K562 (cell line): Measurements from ENCODE around the gene SLC35D2. TPM values are rescaled to one million over a fixed set of nuclear protein-coding genes. Genes with fewer than 3 reads are reported as not detected.

Source experiments
- BMI1 ChIP-seq: fragments of 150-350 bp; IDR thresholded peaks from 2 replicates; pipeline ENCODE4 v1.6.1; 2014; ENCODE audit warnings: low read length
- ELF2 ChIP-seq: fragments of 250-450 bp; sonication (Bioruptor Pico); IDR thresholded peaks from 2 replicates; pipeline ENCODE4 v1.5.0; 2021; ENCODE audit warnings: mild to moderate bottlenecking
- KDM1A ChIP-seq, 2 experiments: fragments of 450-650 bp; IDR thresholded peaks; 2 replicates each; pipeline ENCODE4 v1.6.1; 2016; ENCODE audit warnings: mild to moderate bottlenecking in 2 of 2
- LCOR ChIP-seq: sonication (generic); formaldehyde crosslinking; IDR thresholded peaks from 2 replicates; pipeline ENCODE4 v1.8.0; 2022; ENCODE audit warnings: mild to moderate bottlenecking, missing genetic modification reagents
- NCOA2 ChIP-seq, 2 experiments: fragments of 450-650 bp; IDR thresholded peaks; 2 replicates each; pipeline ENCODE4 v1.6.1; 2018; ENCODE audit warnings: mild to moderate bottlenecking in 2 of 2, moderate library complexity in 1 of 2; ENCODE audit not compliant: partially characterized antibody in 2 of 2
- NFE2L1 ChIP-seq: fragments of 450-650 bp; IDR thresholded peaks from 2 replicates; pipeline ENCODE4 v1.6.1; 2016; ENCODE audit warnings: missing genetic modification characterization, low read depth, mild to moderate bottlenecking, missing compliant biosample characterization, moderate library complexity, borderline replicate concordance
- RBM34 ChIP-seq: fragments of 200-400 bp; formaldehyde crosslinking; IDR thresholded peaks from 2 replicates; pipeline ENCODE4 v1.6.1; 2018; ENCODE audit warnings: low read length, borderline replicate concordance; ENCODE audit not compliant: insufficient read depth
- TAF9B ChIP-seq: fragments of 450-650 bp; IDR thresholded peaks from 2 replicates; pipeline ENCODE4 v1.6.1; 2018; ENCODE audit warnings: mild to moderate bottlenecking; ENCODE audit not compliant: partially characterized antibody
- TEAD1 ChIP-seq, 2 experiments: fragments of 450-650 bp in 1 of 2; sonication (generic) in 1 of 2; formaldehyde crosslinking; IDR thresholded peaks; 2 replicates each; pipeline versions ENCODE4 v1.4.0 to v1.8.0; 2020 to 2022; ENCODE audit warnings: mild to moderate bottlenecking in 2 of 2, missing genetic modification reagents in 1 of 2
- ZBTB8A ChIP-seq: fragments of 450-650 bp; IDR thresholded peaks from 2 replicates; pipeline ENCODE4 v1.6.1; 2018; ENCODE audit warnings: mild to moderate bottlenecking, moderate library complexity; ENCODE audit not compliant: partially characterized antibody
- ZNF507 ChIP-seq: conservative IDR thresholded peaks from 2 replicates; pipeline ENCODE4 v1.6.1; 2017; ENCODE audit warnings: missing genetic modification characterization, missing compliant biosample characterization
- ZNF717 ChIP-seq: fragments of 250-450 bp; sonication (Bioruptor Pico); IDR thresholded peaks from 2 replicates; pipeline ENCODE4 v1.5.0; 2021
- polyA plus RNA-seq, 8 experiments: library from polyadenylated mRNA; depleted of rRNA in 4 of 8; stranded (reverse) in 5 of 8; unstranded in 3 of 8; fragments of >200 nt; fragmentation: Nextera tagmentation in 2 of 8; fragmentation: Illumina TruSeq in 1 of 8; extraction: Ambion mirVana in 2 of 8; extraction: Trizol in 1 of 8; gene quantifications; 2 replicates each; pipeline versions ENCODE4 v1.2.1 to v1.2.3, GENCODE V29; 2011 to 2014; ENCODE audit warnings: inconsistent platforms in 1 of 8, missing spikeins in 1 of 8
- total RNA-seq, 7 experiments: library from RNA; depleted of rRNA in 6 of 7; stranded (reverse); fragments of >200 nt in 6 of 7; fragmentation: Illumina TruSeq in 2 of 7; extraction: Trizol in 2 of 7; gene quantifications; 2 replicates each; pipeline versions ENCODE4 v1.2.1 to v1.2.3, GENCODE V29; 2011 to 2021; ENCODE audit warnings: low replicate concordance in 1 of 7
- TF ChIP-seq, protein P1 (sequence below): fragments of 450-650 bp; IDR thresholded peaks from 2 replicates; pipeline ENCODE4 v1.6.1; 2016; ENCODE audit warnings: mild to moderate bottlenecking, moderate library complexity
- TF ChIP-seq, protein P2 (sequence below): fragments of 450-650 bp; IDR thresholded peaks from 2 replicates; pipeline ENCODE4 v1.6.1; 2014; ENCODE audit warnings: low read depth, mild to moderate bottlenecking, moderate library complexity, borderline replicate concordance
- TF ChIP-seq, protein P3 (sequence below): fragments of 250-450 bp; sonication (Bioruptor Pico); IDR thresholded peaks from 2 replicates; pipeline ENCODE4 v1.5.0; 2021

Gene SLC35D2
- total and polyA plus RNA-seq, 9 of the 15 experiments (the other 6 are each of a cell fraction or from before 2014, with no cell fraction given), result 2.9 to 14.9 (median 11.7) TPM

DNA sequence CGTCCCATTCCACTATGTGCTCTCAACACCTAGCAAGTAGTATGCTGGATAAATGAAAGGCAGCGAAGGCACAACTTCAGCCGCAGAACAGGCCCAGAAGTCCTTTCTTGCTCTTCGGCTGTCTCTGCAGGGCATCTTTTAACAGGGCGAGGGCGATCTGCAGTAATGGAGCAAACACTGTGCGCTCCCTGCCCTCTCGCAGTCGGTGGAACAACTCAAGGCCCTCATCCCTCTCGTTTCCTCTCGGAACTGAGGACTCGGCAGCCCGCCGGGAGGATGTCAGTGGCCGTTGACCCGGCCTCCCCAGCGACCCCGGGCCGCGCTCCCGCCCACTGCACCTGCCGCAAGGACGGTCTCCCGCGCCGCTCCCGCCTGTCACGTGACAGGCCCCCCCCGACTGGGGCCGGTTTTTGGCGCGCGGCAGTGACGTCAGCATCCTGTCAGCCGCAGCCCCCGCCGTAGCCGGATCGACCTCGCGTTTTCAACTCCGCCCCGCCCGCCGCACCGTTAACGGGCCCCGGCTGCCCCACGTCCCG lies 33.6 kb upstream of the SLC35D2 start (continued):
- TF ChIP-seq, protein P1, sequence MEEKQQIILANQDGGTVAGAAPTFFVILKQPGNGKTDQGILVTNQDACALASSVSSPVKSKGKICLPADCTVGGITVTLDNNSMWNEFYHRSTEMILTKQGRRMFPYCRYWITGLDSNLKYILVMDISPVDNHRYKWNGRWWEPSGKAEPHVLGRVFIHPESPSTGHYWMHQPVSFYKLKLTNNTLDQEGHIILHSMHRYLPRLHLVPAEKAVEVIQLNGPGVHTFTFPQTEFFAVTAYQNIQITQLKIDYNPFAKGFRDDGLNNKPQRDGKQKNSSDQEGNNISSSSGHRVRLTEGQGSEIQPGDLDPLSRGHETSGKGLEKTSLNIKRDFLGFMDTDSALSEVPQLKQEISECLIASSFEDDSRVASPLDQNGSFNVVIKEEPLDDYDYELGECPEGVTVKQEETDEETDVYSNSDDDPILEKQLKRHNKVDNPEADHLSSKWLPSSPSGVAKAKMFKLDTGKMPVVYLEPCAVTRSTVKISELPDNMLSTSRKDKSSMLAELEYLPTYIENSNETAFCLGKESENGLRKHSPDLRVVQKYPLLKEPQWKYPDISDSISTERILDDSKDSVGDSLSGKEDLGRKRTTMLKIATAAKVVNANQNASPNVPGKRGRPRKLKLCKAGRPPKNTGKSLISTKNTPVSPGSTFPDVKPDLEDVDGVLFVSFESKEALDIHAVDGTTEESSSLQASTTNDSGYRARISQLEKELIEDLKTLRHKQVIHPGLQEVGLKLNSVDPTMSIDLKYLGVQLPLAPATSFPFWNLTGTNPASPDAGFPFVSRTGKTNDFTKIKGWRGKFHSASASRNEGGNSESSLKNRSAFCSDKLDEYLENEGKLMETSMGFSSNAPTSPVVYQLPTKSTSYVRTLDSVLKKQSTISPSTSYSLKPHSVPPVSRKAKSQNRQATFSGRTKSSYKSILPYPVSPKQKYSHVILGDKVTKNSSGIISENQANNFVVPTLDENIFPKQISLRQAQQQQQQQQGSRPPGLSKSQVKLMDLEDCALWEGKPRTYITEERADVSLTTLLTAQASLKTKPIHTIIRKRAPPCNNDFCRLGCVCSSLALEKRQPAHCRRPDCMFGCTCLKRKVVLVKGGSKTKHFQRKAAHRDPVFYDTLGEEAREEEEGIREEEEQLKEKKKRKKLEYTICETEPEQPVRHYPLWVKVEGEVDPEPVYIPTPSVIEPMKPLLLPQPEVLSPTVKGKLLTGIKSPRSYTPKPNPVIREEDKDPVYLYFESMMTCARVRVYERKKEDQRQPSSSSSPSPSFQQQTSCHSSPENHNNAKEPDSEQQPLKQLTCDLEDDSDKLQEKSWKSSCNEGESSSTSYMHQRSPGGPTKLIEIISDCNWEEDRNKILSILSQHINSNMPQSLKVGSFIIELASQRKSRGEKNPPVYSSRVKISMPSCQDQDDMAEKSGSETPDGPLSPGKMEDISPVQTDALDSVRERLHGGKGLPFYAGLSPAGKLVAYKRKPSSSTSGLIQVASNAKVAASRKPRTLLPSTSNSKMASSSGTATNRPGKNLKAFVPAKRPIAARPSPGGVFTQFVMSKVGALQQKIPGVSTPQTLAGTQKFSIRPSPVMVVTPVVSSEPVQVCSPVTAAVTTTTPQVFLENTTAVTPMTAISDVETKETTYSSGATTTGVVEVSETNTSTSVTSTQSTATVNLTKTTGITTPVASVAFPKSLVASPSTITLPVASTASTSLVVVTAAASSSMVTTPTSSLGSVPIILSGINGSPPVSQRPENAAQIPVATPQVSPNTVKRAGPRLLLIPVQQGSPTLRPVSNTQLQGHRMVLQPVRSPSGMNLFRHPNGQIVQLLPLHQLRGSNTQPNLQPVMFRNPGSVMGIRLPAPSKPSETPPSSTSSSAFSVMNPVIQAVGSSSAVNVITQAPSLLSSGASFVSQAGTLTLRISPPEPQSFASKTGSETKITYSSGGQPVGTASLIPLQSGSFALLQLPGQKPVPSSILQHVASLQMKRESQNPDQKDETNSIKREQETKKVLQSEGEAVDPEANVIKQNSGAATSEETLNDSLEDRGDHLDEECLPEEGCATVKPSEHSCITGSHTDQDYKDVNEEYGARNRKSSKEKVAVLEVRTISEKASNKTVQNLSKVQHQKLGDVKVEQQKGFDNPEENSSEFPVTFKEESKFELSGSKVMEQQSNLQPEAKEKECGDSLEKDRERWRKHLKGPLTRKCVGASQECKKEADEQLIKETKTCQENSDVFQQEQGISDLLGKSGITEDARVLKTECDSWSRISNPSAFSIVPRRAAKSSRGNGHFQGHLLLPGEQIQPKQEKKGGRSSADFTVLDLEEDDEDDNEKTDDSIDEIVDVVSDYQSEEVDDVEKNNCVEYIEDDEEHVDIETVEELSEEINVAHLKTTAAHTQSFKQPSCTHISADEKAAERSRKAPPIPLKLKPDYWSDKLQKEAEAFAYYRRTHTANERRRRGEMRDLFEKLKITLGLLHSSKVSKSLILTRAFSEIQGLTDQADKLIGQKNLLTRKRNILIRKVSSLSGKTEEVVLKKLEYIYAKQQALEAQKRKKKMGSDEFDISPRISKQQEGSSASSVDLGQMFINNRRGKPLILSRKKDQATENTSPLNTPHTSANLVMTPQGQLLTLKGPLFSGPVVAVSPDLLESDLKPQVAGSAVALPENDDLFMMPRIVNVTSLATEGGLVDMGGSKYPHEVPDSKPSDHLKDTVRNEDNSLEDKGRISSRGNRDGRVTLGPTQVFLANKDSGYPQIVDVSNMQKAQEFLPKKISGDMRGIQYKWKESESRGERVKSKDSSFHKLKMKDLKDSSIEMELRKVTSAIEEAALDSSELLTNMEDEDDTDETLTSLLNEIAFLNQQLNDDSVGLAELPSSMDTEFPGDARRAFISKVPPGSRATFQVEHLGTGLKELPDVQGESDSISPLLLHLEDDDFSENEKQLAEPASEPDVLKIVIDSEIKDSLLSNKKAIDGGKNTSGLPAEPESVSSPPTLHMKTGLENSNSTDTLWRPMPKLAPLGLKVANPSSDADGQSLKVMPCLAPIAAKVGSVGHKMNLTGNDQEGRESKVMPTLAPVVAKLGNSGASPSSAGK, result 0 out of 2 replicates have a peak, but pooled peaks have one; percentile 56
- TF ChIP-seq, protein P2, sequence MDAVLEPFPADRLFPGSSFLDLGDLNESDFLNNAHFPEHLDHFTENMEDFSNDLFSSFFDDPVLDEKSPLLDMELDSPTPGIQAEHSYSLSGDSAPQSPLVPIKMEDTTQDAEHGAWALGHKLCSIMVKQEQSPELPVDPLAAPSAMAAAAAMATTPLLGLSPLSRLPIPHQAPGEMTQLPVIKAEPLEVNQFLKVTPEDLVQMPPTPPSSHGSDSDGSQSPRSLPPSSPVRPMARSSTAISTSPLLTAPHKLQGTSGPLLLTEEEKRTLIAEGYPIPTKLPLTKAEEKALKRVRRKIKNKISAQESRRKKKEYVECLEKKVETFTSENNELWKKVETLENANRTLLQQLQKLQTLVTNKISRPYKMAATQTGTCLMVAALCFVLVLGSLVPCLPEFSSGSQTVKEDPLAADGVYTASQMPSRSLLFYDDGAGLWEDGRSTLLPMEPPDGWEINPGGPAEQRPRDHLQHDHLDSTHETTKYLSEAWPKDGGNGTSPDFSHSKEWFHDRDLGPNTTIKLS, result no peak
- TF ChIP-seq, protein P3, sequence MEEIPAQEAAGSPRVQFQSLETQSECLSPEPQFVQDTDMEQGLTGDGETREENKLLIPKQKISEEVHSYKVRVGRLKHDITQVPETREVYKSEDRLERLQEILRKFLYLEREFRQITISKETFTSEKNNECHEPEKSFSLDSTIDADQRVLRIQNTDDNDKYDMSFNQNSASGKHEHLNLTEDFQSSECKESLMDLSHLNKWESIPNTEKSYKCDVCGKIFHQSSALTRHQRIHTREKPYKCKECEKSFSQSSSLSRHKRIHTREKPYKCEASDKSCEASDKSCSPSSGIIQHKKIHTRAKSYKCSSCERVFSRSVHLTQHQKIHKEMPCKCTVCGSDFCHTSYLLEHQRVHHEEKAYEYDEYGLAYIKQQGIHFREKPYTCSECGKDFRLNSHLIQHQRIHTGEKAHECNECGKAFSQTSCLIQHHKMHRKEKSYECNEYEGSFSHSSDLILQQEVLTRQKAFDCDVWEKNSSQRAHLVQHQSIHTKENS, result no peak
- TF ChIP-seq ELF2 (CRISPR knock-in tag) (no peak), ZBTB8A (no peak), RBM34 (no peak), ZNF717 (CRISPR knock-in tag) (no peak), LCOR (peak; percentile 63; the same call in 1 of the 2 replicates), NCOA2 (IDR thresholded peaks at IDR 0.05; ENCODE audit: partially characterized antibody in 2 of 2) (no peak), TEAD1 (CRISPR knock-in tag; IDR thresholded peaks at IDR 0.05) (peak; percentile 67 to 72; a peak in 3 of 4 replicates), KDM1A (IDR thresholded peaks at IDR 0.05) (no peak), NFE2L1 (no peak), BMI1 (no peak), ZNF507 (tag) (no peak), TAF9B (no peak)
